GM18498 (cell line): Measurements from ENCODE around the gene ZNF532.
A peak's percentile ranks its signal among the peaks of the same experiment; 100 is the strongest.
"Not testable (repeated sequence)": the region's sequence is repeated elsewhere in the genome, so short reads cannot be mapped to it uniquely, and the experiment has no call there.

ENCODE experiments used
- ATAC-seq: cut with Tn5 transposase; IDR thresholded peaks from one replicate; pipeline ENCODE4 v1.9.1; 2021; ENCODE audit warnings: mild to moderate bottlenecking, moderate library complexity; ENCODE audit not compliant: unreplicated experiment

The ZNF532 gene

DNA sequence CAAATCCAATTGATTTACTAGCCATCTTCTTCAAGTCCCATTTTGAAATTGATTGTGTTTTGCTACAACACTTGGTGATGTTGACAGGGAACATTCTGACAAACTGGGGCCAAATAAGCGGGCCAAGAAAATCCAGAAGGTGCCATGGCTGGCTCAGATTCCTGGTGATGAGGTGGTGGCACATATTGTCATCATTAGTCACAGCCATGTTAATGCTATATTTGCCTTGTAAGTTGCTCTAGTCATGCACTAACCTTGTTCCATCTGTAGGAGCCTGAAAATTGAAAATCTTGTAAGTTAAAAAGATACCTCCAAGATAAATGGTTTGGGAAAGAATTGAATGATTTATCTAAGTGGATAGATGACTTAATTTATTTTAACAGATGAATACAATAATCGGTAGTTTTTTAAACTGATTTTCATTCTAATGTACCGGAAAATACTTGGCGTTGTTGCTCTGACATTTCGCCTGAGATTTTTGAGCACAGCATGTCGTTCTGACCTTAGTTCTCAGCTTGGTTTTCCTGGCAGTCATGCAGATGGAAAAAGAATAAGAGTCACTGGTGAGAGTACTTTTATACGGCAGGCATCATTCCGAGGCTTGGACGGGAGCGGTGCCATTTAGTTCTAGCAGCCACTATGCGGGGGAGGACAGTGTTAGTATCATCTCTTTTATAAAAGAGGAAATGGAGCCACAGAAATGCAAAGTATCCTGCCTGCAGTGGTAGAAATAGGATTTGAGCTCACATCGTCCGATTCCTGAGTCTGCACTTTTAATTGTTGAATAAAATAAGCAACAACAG lies 133.9 kb downstream of the ZNF532 start:
- ATAC-seq, result peak; percentile 76

DNA sequence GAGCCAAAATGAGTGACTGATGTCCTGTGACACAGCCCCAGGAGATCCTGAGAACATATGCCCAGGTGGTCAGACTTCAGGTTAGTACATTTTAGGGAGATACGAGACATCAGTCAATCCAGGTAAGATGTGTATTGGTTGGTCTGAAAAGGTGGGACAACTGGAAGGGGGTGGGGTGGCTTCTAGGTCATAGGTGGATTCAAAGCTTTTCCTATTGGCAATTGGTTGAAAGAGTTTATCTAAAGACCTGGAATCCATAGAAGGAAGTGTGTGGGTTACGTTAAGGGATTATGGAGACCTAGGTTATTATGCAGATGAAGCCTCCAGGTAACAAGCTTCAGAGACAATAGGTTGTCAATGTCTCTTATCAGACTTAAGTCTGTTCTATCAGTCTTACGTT lies 136.5 kb downstream of the ZNF532 start:
- ATAC-seq, result no peak

DNA sequence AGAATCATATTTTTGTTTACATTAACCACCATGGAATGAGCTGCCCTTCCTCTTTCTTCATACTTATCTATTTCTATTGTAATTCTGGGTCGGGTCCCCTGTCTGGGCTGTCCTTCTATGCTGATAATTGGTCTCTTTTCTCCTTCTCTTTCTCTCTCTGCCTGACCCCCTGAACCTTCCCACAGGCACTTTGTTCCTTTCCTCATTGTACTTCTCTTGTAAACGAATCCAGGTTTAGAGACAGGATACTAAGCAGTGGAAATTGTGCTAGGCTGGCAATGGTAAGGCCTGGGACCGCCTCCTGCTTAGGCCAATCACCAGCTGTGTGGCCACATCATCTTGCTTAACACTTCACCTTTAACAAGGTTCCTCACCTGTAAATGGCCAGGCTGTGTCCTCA lies 137.0 kb downstream of the ZNF532 start:
- no peak for ATAC-seq

DNA sequence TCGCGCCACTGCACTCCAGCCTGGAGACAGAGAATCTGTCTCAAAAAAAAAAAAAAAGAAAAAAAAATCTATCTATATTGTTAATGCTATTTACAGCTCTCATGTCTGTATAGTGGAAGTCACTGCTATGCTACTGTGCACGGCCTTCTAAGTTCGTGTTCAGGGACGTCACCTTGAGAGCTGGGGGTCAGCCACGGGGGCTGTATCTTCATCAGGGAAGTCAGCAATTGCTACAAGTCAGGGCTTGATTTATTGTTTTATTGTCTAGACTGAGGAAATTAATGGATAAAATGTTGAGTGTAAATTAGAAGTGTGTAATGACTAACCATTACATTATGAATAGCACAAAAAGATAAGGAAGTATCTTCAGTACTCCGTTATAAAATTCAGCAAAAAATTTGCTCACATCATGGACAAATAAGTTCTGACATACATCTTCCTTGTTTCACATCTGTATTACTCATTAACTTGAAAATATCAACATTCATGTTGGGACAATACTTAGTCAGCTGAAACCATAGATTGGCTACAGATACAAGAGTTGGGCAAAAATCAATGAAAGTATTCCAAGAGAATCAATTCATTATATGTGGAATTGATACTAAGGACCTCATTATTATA lies 138.4 kb downstream of the ZNF532 start:
- ATAC-seq, result no peak

DNA sequence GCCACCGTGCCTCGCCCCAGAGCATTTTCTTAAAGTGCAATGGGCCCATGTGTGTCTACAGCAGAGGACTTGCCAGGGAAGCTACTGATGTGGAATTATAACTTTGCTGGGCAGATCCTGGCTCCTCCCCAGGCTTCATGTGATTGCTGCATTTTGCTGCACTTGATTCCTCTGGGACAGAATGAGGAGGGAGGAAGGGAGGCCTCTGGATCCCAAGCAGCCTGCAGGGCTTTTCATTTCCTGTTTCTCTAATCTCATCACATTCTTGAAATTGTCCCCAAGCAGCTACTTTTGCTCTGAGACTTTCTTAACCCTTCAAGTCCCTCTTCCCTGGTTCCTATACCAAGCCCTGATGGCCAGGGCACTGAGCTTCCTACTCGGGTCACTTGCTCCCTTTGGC lies 140.6 kb downstream of the ZNF532 start:
- no peak for ATAC-seq

DNA sequence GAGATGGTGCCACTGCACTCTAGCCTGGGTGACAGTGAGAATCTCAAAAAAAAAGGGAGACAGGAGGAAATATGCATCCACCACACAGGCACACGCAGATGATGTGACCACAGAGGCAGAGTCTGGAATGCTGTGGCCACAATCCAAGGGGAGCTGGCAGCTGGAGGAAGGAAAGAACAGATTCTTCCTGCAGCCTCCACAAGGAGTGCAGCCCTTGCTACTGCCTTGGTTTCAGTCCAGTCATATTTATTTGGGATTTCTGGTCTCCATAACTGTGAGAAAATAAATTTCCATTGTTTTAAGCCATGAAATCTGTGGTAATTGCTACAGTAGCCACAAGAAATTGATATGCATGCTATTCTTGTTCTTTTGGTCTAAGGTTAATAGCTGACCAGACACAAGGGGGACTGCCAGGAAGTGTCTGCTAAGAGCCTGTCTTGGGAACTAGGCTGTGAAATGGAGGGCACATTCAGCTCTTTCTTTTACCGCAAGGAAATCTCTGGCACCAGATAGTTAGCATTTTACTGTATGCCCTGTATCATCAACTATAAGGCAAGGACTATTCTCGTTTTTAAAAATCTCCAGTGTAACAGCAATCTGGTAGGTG lies 141.9 kb downstream of the ZNF532 start:
- ATAC-seq, result no peak

DNA sequence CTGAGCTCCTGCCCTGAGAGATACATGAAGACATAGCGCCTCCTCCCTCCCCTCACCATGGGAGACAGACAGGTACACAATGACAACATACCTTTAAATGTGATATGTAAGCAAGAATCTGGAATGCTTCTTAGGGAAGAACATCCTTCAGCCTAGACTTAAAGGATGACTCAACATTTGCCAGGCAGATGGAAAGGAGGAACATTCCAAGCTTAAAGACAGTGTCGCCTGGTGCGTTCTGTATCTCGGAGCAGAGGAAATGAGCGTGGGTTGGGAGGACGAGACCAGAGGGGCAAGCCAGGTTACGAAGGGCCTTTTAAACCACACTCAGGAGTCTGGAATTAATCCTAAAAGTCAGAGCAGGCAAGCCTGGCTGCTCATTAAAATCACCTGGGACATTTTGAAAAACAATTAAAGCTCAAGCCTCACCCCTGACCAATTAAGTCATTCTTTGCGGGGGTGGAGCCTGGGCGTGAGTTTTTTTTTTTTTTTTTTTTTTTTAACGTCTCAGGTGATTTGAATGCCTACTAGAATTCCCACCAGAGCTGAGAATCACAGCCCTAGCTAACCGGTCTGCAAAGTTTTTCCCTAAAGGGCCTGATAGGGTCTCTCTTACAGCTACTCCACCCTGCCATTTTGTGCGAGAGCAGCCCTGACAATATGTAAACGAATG lies 143.8 kb downstream of the ZNF532 start:
- no peak for ATAC-seq

DNA sequence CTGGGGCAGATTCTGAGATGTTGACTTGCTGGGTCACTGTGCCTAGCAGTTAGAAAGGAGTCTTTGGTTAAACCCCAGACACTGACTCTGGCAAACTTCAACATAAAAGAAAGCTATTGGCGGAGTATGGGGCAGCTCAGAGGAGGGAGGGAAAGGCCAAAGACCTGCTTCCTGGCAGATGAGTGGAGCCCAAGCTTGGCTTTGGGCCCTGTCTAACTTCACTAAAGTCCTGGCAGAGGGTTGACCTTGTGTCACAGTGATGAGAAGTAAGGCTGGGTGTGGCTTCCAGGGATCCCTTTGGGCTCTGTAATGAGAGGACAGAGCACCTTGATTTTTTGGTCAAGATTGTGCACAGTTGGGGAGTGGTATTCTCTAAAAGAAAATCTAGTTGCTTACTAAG lies 145.2 kb downstream of the ZNF532 start:
- ATAC-seq, result no peak

DNA sequence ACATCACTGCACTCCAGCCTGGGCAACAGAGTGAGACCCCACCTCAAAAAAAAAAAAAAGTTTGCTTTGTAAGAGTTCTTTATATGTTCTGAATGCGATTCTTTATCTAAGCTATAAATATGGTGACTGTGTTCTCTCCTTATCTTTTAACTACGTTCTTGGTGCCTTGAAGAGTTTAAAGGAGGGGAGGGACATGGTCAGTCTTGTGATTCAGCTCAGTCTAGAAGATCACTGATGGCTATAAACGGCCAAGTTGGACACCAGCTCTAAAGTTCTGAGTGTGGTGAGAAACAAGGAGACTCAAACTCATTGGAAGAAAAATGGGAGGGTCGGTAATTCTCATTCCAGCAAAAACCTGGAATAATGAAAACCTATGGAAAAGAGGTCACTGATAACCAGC lies 146.6 kb downstream of the ZNF532 start:
- no peak for ATAC-seq

DNA sequence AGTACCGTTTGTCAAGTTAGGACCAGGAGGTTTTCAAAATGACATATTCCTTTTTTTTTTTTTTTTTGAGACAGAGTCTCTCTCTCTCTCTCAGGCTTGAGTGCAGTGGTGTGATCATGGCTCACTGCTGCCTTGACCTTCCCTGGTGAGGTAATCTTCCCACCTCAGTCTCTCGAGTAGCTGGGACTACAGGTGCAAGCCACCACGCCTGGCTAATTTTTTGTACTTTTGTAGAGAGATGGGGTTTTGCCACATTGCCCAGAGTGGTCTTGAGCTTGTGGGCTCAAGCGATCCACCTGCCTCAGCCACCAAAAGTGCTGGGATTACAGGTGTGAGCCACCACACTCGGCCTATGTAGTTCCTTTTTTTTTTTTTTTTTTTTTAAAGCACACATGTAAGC lies 147.1 kb downstream of the ZNF532 start:
- no peak for ATAC-seq

DNA sequence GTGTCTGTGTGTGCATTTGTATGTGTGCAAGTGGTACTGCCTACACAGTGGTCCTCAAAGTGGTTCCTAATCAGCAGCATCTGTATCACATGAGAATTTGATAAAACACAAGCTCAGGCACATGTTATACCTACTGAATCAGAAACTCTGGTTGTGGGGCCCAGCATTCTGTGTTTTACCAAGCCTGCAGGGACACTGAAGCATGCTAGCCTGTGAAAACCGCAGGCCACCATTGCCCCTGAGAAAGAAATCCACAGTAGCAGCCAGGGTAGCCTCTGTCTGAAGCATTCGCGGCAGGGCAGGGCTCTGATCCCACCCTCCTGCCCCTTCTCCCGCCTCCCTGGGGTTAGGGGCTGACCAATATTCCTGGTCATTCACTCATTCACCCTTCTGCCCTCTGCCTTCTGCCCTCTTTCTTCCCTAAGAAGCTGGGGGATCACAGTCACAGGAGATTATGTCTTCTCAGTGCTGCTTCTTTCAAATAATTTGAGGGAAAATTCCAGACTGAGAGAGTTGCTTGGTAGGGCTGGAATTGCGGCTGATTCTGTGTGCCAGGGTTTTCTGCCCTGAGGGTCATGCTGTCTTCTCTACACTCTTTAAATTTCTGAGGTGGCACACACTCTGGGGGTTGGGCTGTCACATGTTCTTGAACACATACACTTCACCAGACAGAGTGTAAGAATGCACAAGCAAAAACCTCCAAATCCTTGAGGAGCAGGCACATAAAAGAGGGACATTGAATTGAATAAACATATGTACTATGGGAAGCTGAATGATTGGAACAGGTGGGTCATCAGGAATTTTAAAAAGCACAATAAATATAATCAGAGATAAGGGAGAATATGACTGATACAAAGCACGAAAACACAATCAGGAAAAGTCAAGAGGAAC lies 148.4 kb downstream of the ZNF532 start:
- no peak for ATAC-seq

DNA sequence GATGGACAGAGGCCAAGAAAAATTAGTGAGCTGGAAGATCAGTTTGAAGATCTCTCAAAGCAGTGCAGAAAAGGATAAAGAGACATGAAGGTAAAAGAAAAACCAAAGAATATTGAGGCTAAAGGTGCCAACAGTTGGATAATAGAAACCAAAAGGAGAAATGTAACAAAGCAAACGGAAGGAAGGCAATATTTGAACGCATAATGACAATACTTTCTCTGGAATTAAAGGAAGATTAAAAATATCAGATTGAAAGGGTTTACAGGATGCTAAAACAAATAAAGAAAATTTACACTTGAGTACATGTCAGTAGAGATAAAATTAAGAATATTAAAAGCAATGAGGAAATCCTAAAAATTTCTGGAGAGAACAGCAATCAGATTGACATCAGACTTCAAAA lies 149.1 kb downstream of the ZNF532 start:
- no peak for ATAC-seq

DNA sequence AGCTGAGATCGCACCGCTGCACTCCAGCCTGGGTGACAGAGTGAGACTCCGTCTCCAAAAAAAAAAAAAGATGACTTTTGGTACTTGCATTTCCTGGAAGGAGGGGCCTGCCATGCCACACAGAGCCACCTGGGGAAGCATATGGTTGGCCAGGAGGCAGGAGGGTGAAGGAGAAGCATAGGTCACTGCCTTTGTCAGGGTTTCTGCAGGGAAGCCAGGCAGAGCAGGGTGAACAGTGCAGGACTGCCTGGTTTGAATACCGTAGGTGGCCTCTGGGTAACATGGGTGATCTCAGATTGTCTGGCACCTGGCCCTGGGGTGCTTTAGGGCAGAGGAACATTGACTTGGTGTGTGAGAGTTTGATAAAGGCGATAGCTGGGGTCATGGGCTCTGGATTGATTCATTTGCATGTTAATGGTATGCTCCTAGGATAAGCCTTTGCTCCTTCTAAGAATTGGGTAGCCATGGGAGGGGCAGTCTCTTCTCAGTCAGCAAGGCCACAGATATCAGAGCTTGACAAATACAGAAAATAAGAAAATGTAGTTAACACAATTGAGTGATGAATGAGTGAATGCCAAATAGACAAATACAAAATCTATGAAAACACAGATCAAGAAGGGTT lies 151.0 kb downstream of the ZNF532 start:
- ATAC-seq, result no peak

DNA sequence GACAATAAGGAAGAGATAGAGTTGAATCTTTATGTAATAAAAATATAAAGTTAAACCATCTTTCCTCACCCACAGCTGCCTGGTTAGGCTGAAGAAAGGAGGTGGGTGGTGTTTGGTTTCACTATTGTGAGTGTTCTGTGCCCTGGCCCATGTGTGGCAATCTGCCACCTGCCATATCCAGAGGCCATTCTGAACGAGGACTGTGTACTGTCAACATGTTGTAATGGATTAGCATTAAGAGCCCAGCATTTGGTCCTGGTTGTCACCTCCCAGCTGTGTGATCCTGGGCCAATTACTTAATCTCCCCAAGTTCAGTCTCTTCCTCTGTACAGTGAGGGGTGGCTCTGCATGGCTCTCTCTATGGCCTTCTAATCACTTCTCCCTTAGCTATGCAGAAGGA lies 156.8 kb downstream of the ZNF532 start:
- ATAC-seq, result no peak

DNA sequence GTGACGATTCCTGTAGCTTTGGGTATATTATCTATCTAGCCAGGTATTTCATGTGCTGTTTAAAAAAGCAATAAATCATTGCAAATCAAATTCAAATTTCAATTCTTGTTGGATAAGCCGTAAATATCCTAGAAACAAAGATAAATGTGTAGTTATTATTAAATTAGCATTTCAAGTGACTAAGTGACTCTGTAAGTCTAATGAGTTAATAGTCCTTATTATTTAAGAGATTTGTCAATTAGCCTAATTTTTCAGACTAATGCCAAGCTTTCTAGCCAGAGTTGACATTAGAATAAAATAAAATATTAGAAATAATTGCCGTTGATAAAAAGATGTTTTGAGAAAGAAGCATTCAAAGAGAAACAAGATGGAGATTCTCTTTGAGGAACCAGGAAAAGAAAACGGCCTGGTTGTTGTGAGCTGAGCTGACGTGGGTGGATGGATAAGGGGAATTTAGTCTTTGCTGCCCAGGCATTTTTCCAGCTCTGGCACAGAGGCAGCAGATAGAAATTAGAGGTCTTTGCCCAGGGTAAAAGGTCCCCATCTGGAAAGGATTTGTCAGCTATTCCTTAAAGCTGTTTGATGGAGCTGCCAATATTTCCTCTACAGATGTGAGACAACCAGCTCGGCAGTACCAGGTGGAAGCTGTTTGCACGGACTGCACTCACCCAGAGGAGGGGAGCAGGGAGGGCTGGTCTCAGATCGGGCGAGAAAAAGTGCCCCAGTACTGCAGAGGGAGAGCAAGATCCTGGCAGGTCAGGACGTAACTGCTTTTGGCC lies 157.7 kb downstream of the ZNF532 start:
- ATAC-seq, result no peak

DNA sequence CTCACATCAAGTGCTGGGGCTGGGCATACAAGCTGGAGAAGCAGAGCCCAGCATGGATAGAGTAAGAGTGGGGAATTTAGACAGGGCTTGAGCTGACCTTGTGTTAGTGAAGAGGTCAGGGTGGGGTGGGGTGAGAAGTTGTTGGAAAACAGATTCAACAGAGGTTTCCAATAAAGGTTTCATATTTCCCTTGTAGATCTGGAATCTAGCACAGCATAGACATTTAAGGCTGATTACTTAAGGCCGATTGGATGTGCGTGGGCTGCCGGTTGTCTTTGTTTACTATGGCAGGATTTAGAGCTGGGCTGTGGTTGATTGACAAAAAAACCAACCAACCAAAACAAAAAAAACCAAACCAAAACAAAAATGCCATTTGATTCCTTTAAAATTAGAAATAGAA lies 160.2 kb downstream of the ZNF532 start:
- no peak for ATAC-seq

DNA sequence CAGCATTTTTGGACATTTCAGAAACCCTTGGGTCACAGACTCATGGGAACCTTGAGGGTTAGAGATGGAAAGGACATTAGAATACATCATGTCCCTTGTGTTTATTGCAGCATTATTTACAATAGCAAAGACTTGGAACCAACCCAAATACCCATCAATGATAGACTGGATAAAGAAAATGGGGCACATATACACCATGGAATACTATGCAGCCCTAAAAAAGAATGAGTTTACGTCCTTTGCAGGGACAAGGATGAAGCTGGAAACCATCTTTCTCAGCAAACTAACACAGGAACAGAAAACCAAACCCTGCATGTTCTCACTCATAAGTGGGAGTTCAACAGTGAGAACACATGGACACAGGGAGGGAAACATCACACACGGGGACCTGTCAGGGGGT lies 160.9 kb downstream of the ZNF532 start:
- ATAC-seq, result not testable (repeated sequence)

DNA sequence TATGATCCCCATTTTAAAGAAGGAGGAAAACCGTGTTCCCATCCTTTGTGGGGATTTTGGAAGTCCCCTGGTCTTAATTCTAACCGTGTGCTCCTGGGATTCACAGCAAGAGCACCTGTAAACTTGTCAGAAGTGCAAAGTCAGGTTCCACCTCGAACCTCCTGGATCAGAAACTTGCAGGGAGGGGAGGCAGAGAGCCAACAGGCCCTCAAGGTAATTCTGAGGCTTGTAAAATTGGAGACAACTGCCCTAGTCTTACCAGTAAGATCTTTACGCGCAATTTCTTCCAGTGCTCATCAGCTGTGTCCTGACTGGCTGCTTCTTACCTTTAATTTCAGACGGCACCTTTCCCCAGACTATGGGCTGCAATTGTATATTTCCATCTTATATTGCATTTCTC lies 161.7 kb downstream of the ZNF532 start:
- no peak for ATAC-seq

DNA sequence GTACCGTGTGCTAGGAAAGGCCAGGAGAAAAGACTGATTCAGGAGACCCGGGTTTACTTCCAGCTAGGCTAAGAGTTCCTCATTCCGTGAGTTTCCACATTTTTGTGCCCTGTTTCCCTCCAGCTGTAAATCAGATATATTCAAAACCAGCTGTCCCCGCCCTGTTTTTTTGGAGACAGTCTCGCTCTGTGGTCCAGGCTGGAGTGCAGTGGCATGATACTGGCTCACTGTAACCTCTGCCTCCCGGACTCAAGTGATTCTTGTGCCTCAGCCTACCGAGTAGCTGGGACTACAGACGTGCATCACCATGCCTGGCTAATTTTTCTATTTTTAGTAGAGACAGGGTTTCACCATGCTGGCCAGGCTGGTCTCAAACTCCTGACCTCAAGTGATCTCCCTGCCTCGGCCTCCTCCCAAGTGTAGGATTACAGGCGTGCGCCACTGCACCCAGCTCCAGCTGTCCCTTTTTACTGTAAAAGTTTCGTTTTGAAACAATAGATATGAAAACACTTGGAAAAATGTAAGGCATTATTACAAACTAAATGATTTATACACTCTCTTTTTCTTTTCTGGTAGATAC lies 162.2 kb downstream of the ZNF532 start:
- no peak for ATAC-seq
